Activated CD8-positive, alpha-beta memory T cell treated with anti-CD3 and anti-CD28 coated beads for 1 hour (primary cell): ENCODE data around the gene SLC23A2.

Experiments used
- DNase-seq, 2 donors: peaks; one replicate each; pipeline ENCODE4 v3.0.0-alpha.2; 2020; ENCODE audit warnings: low read depth in 1 of 2; ENCODE audit errors: extremely low read depth in 1 of 2

The SLC23A2 gene

GRCh38 chr20:4821590-4821989 is 179.7 kb downstream of the SLC23A2 start:
- DNase-seq: no peak

- no peak for DNase-seq
Observed at GRCh38 chr20:4820806-4821518, 180.3 kb downstream of the SLC23A2 start.

GRCh38 chr20:4819901-4820300 is 181.4 kb downstream of the SLC23A2 start:
- no peak for DNase-seq

GRCh38 chr20:4817230-4817671 is 184.1 kb downstream of the SLC23A2 start:
- no peak for DNase-seq

GRCh38 chr20:4815628-4816027 is 185.7 kb downstream of the SLC23A2 start:
- no peak for DNase-seq

- peak; percentile 52 to 60 for DNase-seq
Observed at GRCh38 chr20:4814696-4815252, 186.5 kb downstream of the SLC23A2 start.

- DNase-seq: no peak
Observed at GRCh38 chr20:4813863-4814695, 187.2 kb downstream of the SLC23A2 start.

GRCh38 chr20:4813076-4813862 is 188.0 kb downstream of the SLC23A2 start:
- no peak for DNase-seq

- DNase-seq: no peak
Observed at GRCh38 chr20:4812641-4813075, 188.7 kb downstream of the SLC23A2 start.

- DNase-seq: no peak
Observed at GRCh38 chr20:4812216-4812615, 189.1 kb downstream of the SLC23A2 start.

- DNase-seq: peak in 1 of 2 donors; percentile 45
Observed at GRCh38 chr20:4811661-4812181, 189.6 kb downstream of the SLC23A2 start.

GRCh38 chr20:4811257-4811656 is 190.1 kb downstream of the SLC23A2 start:
- DNase-seq: no peak

GRCh38 chr20:4810426-4811019 is 190.8 kb downstream of the SLC23A2 start:
- DNase-seq: no peak

GRCh38 chr20:4809707-4810106 is 191.6 kb downstream of the SLC23A2 start:
- DNase-seq: no peak

- DNase-seq: no peak
Observed at GRCh38 chr20:4808872-4809271, 192.4 kb downstream of the SLC23A2 start.

- no peak for DNase-seq
Observed at GRCh38 chr20:4805663-4806449, 195.5 kb downstream of the SLC23A2 start.

GRCh38 chr20:4802527-4802926 is 198.8 kb downstream of the SLC23A2 start:
- no peak for DNase-seq
